ENCODE data around the gene CD200R1.

CD200R1 gene

DNA sequence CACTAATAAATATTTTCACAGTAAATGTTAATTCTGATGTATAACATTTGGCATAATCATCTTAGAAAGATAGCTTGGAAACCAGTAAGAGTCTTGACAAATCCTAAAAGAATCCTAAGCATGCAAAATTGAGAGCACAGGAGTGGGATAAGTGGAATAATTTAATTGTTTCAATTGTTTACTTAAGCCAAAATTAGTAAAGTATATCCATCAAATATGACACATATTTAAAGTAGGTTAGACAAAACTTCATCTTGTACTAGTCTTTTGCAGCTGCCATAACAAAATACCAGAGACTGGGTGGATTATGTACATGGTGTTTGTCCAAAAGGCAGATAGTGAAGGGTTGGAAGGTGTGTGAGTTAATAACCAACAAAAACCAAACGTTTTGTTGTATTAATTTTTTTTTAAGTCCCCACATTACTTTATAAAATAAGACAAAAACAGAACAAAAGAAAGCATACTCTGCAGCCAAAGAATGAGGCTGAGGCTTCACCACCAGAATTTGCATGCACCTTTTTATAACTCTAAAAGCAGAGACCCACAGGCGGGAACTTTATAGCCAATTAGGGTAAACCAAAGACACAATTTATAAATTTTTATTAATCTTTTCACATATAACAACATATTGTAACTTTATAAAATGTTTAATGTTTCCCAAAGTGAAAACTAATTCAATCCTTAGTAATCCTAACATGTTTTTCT is 86.4 kb downstream of the CD200R1 start:
- DNase-seq (ENCODE audit: low read depth) = no peak

DNA sequence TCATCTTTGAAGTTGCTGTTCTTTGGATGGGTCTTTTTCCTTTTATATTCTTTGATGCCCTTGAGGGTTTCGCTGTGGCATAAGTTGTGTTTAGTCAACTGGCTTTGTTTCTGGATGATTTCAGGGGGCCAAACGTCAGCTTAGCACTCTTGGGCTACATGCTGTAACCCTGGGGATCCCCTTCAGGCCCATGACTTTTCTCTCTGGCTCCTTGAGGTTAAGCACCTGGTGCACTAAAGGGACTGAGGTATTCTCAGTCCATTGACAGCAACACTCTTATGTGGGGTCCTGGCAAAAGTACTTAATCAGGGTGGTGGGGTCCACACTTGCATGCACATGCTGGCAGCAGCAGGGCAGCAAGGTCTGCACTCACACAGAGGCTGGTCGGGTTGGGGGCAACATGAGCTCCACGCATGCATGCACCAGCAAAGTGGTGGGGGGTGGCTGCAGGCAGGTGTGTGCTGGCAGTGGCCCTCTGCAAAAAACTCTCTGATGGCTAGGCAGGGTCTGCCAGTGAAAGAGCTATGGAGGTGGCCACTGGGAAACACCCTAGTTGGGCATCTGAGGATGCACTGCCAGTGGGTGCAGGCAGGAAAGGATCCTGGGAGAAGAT is 90.1 kb downstream of the CD200R1 start:
- DNase-seq (ENCODE audit: low read depth) = no peak

DNA sequence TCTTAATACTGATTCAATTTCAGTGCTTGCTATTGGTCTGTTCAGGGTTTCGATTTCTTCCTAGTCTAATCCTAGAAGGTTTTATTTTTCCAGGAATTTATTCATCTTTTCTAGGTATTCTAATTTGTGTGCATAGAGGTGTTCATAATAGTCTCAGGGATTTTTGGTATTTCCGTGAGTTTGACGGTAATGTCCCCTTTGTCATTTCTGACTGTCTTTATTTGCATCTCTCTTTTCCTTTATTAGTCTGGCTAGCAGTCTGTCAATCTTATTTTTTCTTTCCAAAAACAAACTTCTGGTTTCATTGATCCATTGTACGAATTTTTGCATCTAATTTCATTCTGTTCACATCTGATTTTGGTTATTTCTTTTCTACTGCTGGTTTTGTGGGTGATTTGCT is 93.0 kb downstream of the CD200R1 start:
- no peak for DNase-seq (ENCODE audit: low read depth)

DNA sequence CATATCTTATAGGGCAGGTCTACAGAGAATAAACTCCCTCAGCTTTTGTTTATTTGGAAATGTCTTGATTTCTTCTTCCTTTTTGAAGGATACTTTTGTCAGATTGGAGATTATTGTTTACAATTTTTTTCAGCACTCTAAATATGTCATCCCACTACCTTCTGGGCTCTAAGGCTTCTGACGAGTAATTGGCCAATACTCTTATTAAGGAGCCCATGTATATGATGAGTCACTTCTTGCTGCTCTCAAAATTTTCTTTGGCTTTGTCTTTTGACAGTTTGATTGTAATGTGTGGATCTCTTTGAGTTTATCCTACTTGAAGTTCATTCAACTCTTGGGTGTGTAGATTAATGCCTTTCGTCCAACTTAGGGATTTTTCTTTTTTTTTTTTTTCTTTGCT is 99.3 kb downstream of the CD200R1 start:
- DNase-seq (ENCODE audit: low read depth) = no peak

DNA sequence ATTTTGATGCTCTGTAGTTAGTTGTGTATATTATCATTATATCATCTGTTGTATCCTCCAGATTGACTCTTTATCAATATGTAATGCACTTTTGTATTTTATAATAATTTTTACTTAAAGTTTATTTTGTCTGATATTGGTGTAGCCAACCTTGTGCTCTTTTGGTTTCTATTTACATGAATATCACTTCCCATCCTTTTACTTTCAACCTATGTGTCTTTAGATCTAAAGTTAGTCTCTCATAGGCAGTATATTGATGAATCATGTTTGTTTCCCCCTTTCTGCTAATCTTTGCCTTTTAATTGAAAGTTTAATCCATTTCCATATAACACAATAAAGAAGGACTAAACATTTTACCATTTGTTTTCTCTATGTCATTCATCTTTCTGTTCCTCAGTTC is 100.2 kb downstream of the CD200R1 start:
- no peak for DNase-seq (ENCODE audit: low read depth)

DNA sequence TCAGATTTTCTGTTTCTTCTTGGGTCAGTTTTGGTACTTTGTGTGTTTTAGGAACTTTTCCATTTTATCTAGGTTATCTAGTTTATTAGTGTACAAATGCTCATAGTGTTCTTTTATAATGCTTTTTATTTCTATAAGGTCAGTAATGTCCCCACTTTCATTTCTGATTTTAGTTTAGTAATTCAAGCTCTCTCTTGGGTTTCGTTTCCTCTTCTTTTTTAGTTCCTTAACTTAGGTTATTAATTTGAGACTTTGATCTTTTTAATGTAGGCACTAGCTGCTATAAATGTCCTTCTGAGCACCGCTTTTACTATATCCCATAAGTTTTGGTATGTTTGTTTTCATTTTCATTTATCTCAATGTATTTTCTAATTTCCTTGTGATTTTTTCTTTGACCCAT is 101.3 kb downstream of the CD200R1 start:
- no peak for DNase-seq (ENCODE audit: low read depth)

DNA sequence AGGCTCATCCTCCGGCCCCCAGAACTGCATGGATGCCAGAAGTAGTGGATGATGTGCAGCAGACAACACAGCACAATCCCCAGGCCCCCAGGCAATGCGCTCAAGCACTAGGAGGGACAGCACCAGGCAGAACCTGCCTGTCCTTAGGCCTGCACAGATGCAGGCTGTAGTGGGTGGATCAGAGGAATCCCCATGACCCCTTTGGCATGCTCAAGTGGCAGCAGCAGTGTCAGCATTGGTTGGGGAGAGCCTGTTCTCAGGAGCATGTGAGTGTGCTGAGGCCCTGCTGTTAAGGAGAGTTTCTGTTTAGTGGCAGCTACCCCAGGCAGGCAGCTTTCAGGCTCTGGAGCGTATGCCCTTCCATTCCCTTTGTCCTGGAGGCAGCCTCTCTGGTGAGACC is 103.2 kb downstream of the CD200R1 start:
- no peak for DNase-seq (ENCODE audit: low read depth)

Data from stimulated activated CD8-positive, alpha-beta memory T cell treated with anti-CD3 and anti-CD28 coated beads, Interleukin-7, amount 100 ng/mL, for 24 hours (primary cell).